Epithelial cell of prostate (primary cell): Measurements from ENCODE around the gene C1orf232.
A peak's percentile ranks its signal among the peaks of the same experiment; 100 is the strongest.

Experiments used
- DNase-seq: peaks from one replicate; pipeline ENCODE4 v3.0.0-alpha.2; 2011; ENCODE audit warnings: low read depth, low spot score
- H3K27ac ChIP-seq: fragments of 450-650 bp; 2 replicates; pipeline ENCODE4 v1.5.1; 2017; ENCODE audit warnings: mild to moderate bottlenecking

The C1orf232 gene

GRCh38 chr1:26181586-26182382 is 13.0 kb upstream of the C1orf232 start:
- DNase-seq, result peak; percentile 83
- peak overlapping the region; percentile 59 for H3K27ac ChIP-seq

- DNase-seq, result no peak
- no peak overlapping the region for H3K27ac ChIP-seq
Measured at GRCh38 chr1:26180010-26180506, 11.3 kb upstream of the C1orf232 start.

GRCh38 chr1:26177182-26177684 is 8.5 kb upstream of the C1orf232 start, which contains the start of gene CNKSR1:
Gene CNKSR1, plus strand, starts transcription at chr1:26177491. Its CDS starts 57 bp downstream, at chr1:26177548.
- DNase-seq, result peak; percentile 46
- H3K27ac ChIP-seq, result peak within 1 kb of the TSS; percentile 75

- DNase-seq, result no peak
- no peak overlapping the region for H3K27ac ChIP-seq
Measured at GRCh38 chr1:26175346-26175745, 6.6 kb upstream of the C1orf232 start.

GRCh38 chr1:26171084-26172072 is 2.6 kb upstream of the C1orf232 start, which contains the start of gene ZNF593OS:
Gene ZNF593OS, minus strand, starts transcription at chr1:26171832. Its CDS starts 171 bp downstream, at chr1:26171661.
- DNase-seq, result no peak
- no peak within 1 kb of the TSS for H3K27ac ChIP-seq

- DNase-seq, result no peak
- peak overlapping the region; percentile 30 for H3K27ac ChIP-seq
Measured at GRCh38 chr1:26170472-26170821, 1.7 kb upstream of the C1orf232 start.

GRCh38 chr1:26169669-26170471 is 1.1 kb upstream of the C1orf232 start, which contains the start of gene ZNF593:
Gene ZNF593, plus strand, starts transcription at chr1:26169908. Its CDS starts 76 bp downstream, at chr1:26169984.
- peak; percentile 33 for DNase-seq
- H3K27ac ChIP-seq, result peak within 1 kb of the TSS; percentile 30

GRCh38 chr1:26169198-26169554 is 413 bp upstream of the C1orf232 start:
- no peak overlapping the region for H3K27ac ChIP-seq
- no peak for DNase-seq

- DNase-seq, result no peak
- H3K27ac ChIP-seq, result no peak overlapping the region
Measured at GRCh38 chr1:26166719-26167281, 2.0 kb downstream of the C1orf232 start.

- H3K27ac ChIP-seq, result no peak overlapping the region
- DNase-seq, result no peak
Measured at GRCh38 chr1:26164861-26165842, 3.6 kb downstream of the C1orf232 start.

- DNase-seq, result no peak
- H3K27ac ChIP-seq, result no peak overlapping the region
Measured at GRCh38 chr1:26164036-26164860, 4.5 kb downstream of the C1orf232 start.

- no peak for DNase-seq
- H3K27ac ChIP-seq, result no peak overlapping the region
Measured at GRCh38 chr1:26163684-26164035, 5.1 kb downstream of the C1orf232 start.

- no peak for DNase-seq
- H3K27ac ChIP-seq, result no peak overlapping the region
Measured at GRCh38 chr1:26162220-26162709, 6.5 kb downstream of the C1orf232 start.

GRCh38 chr1:26161415-26162219 is 7.1 kb downstream of the C1orf232 start:
- no peak for DNase-seq
- no peak overlapping the region for H3K27ac ChIP-seq

- H3K27ac ChIP-seq, result no peak overlapping the region
- DNase-seq, result no peak
Measured at GRCh38 chr1:26160527-26161414, 8.0 kb downstream of the C1orf232 start.

- H3K27ac ChIP-seq, result no peak overlapping the region
- DNase-seq, result no peak
Measured at GRCh38 chr1:26159743-26160039, 9.1 kb downstream of the C1orf232 start.
